B cell (primary cell): Measurements from ENCODE around the gene RBM33.

ENCODE experiments used
- EZH2 ChIP-seq: IDR thresholded peaks from 2 replicates; pipeline ENCODE4 v1.6.1; 2012; ENCODE audit warnings: borderline replicate concordance, low read depth, mild to moderate bottlenecking, moderate library complexity, low read length; ENCODE audit not compliant: insufficient read depth, poor library complexity, severe bottlenecking
- TF ChIP-seq, protein P1 (sequence below): fragments of 200-600 bp; IDR thresholded peaks from one replicate; pipeline ENCODE4 v1.8.0; 2022; ENCODE audit warnings: antibody characterized with exemption, mild to moderate bottlenecking

DNA sequence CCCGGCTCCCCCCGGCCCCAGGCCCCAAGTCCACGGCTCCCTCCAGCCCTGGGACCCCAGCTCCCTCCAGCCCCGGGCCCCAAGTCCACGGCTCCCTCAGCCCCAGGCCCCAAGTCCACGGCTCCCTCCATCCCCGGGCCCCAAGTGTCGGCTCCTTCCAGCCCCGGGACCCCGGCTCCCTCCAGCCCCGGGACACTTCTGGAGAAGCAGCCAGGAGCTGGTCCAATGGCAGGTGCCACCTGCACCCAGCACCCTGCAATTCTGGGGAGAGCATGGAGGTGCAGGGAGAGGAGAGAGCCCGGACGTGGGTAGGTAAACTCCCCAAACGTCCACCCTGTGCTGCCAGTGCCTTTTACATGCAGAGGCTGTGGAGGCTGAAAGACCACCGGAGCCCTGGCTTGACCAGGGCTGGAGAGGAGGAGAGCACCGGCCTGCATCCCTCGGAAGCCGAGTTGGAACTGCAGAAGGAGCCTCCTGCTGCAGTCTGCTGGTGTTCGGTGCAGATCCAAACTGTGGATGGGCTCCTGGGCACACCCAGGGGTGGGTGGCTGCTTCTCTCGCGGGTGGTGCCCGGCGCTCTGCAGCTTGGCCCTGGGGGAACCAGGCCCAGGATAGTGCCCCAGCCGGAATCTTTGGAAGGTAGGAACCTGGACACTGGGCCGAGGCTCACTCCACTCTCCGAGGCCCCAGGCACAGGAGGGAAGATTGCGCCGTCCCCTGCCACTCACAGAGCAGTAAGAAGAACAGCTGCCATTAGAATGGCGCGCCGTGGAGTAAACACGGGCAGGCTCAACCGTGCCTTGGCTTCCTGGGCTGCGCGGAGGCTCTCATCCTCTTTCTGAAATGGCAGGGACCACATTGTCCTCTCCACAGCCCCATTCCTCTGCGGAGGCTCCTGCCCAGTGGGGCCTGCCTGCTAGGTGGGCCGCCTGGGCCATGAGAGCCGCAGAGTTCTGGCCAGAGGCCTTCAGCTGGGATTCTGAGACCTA is 153.1 kb downstream of the RBM33 start:
- TF ChIP-seq, protein P1, sequence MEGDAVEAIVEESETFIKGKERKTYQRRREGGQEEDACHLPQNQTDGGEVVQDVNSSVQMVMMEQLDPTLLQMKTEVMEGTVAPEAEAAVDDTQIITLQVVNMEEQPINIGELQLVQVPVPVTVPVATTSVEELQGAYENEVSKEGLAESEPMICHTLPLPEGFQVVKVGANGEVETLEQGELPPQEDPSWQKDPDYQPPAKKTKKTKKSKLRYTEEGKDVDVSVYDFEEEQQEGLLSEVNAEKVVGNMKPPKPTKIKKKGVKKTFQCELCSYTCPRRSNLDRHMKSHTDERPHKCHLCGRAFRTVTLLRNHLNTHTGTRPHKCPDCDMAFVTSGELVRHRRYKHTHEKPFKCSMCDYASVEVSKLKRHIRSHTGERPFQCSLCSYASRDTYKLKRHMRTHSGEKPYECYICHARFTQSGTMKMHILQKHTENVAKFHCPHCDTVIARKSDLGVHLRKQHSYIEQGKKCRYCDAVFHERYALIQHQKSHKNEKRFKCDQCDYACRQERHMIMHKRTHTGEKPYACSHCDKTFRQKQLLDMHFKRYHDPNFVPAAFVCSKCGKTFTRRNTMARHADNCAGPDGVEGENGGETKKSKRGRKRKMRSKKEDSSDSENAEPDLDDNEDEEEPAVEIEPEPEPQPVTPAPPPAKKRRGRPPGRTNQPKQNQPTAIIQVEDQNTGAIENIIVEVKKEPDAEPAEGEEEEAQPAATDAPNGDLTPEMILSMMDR, result peak; percentile 35
- TF ChIP-seq EZH2, result no peak
